KMS-11 (cell line): ENCODE data around the gene CST6.

ENCODE experiments used
- H2AFZ ChIP-seq: fragments of 200-600 bp; sonication (generic); 2 replicates; pipeline ENCODE4 v1.6.1; 2016; ENCODE audit warnings: antibody characterized with exemption, mixed run types, low read depth
- H3K27ac ChIP-seq: fragments of 200-600 bp; sonication (generic); 2 replicates; pipeline ENCODE4 v1.6.1; 2016; ENCODE audit warnings: mild to moderate bottlenecking, mixed run types
- H3K27me3 ChIP-seq: fragments of 200-600 bp; sonication (generic); 2 replicates; pipeline ENCODE4 v1.6.1; 2017; ENCODE audit warnings: mild to moderate bottlenecking, low read depth, mixed run types, moderate library complexity; ENCODE audit not compliant: insufficient read depth
- H3K36me3 ChIP-seq: fragments of 200-600 bp; sonication (generic); 2 replicates; pipeline ENCODE4 v1.6.1; 2017; ENCODE audit warnings: mild to moderate bottlenecking, mixed run types; ENCODE audit not compliant: insufficient read depth
- H3K4me1 ChIP-seq: fragments of 200-600 bp; sonication (generic); 2 replicates; pipeline ENCODE4 v1.6.1; 2016; ENCODE audit warnings: mild to moderate bottlenecking, low read depth, mixed run types; ENCODE audit not compliant: poor library complexity, severe bottlenecking
- H3K4me2 ChIP-seq: fragments of 200-600 bp; sonication (generic); 2 replicates; pipeline ENCODE4 v1.7.0; 2016; ENCODE audit warnings: mild to moderate bottlenecking, mixed run types
- H3K4me3 ChIP-seq: fragments of 200-600 bp; sonication (generic); IDR thresholded peaks from 2 replicates; pipeline ENCODE4 v1.6.1; 2017; ENCODE audit warnings: low read depth, low read length, mixed read lengths; ENCODE audit not compliant: insufficient read depth
- H3K79me2 ChIP-seq: fragments of 200-600 bp; sonication (generic); 2 replicates; pipeline ENCODE4 v1.6.1; 2016; ENCODE audit warnings: low read depth, mixed run types; ENCODE audit not compliant: insufficient read depth
- H3K9ac ChIP-seq: fragments of 200-600 bp; sonication (generic); 2 replicates; pipeline ENCODE4 v1.6.1; 2016; ENCODE audit warnings: mild to moderate bottlenecking, mixed run types
- H4K20me1 ChIP-seq: fragments of 200-600 bp; sonication (generic); 2 replicates; pipeline ENCODE4 v1.6.1; 2016; ENCODE audit warnings: mild to moderate bottlenecking, mixed run types; ENCODE audit not compliant: insufficient read depth
- CTCF ChIP-seq: fragments of 200-600 bp; sonication (generic); conservative IDR thresholded peaks from 2 replicates; pipeline ENCODE4 v1.6.1; 2017; ENCODE audit warnings: low read depth, mild to moderate bottlenecking, antibody characterized with exemption, low read length, moderate library complexity, mixed read lengths

The CST6 gene

DNA sequence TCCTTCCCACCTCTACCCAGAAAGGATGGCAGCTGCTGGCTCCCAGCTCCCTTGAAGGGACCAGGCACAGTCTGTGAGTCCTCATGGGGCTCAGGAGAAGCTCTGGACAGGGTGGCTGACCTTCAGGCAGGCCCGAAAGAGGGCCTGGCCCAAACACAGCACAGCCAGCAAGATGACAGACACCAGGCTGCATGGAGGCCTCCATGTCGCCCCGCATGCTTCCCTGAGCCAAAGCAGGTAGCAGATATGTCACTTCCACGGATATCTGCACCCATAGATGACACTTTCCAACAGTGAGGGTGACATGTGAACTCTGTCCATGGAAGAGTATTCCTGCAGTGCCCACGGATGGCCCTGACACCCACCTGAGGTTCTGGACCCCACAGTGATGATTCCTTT is 28.2 kb upstream of the CST6 start:
- Histone ChIP-seq H3K36me3 (no peaks in the 10 kb centered on the region), H3K27me3 (no peaks in the 10 kb centered on the region), H4K20me1 (no peaks in the 10 kb centered on the region), H3K27ac (no peak overlapping the region), H3K4me1 (no peaks in the 10 kb centered on the region), H3K79me2 (no peaks in the 10 kb centered on the region), H3K4me3 (no peak overlapping the region), H3K9ac (no peak overlapping the region), H2AFZ (no peak overlapping the region), H3K4me2 (no peak overlapping the region)
- TF ChIP-seq CTCF = no peak

DNA sequence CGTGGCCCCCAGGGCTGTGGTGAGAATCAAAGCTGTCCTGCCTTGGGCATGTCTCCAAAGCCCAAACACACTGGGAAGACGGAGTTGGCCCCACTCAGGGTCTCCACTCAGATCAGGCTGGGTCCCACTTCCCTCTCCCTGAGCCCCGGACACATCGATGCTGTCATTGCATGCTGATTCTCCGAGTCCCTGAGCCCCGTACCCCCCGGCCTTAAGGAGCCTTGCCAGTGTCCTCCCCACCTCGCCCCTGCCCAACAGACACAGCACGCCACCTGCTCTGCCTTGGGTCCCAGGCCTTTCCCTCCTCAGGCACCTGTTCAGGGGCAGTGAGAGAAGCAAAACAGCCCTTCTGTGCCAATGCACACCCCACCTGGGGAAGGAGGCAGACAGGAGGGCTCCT is 24.5 kb upstream of the CST6 start:
- Histone ChIP-seq H4K20me1 (no peaks in the 10 kb centered on the region), H3K4me3 (no peak overlapping the region), H3K79me2 (no peaks in the 10 kb centered on the region), H3K27ac (no peak overlapping the region), H3K4me1 (peaks cover 3% of the 10 kb centered on the region), H3K36me3 (no peaks in the 10 kb centered on the region), H3K27me3 (no peaks in the 10 kb centered on the region), H2AFZ (no peak overlapping the region), H3K4me2 (no peak overlapping the region), H3K9ac (no peak overlapping the region)
- no peak for TF ChIP-seq CTCF

DNA sequence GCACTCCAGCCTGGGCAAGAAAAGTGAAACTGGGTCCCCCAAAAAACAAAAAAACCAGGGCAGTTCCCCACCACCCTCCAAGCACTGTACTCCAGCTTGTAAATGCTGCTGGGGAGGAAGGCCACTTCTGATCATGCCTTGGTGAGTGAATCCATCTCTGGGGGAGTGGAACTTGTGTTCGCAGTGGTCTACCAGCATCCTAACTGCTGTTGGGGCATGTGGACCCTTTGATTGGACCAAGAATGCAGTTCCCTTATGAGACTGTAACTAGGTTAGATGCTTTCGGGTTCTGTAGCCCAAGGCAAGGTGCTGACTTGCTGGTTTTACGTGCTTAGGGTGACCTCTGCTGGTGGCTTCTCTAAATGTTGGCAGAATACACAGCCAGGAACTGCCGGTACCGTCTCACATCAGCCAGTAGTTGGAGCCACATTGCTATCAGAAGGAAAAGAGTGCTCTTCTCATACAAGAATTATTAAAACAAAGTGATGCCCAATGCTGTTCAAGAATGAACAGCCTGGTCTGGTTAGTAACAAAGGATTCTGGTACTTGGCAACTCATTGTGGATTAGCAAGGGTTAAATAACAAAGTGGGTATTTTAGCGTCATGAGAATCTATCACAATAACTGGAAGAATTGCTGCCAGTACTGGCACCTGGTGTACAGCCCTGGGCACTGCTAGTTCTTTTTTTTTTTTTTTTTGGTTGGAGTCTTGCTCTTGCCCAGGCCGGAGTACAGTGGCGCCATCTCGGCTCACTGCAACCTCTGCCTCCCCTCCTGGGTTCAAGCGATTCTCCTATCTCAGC is 22.8 kb upstream of the CST6 start:
- H3K4me2 ChIP-seq = 0 out of 2 replicates have a peak overlapping the region, but pooled peaks have one; percentile 3
- H3K9ac ChIP-seq = no peak overlapping the region
- H2AFZ ChIP-seq = no peak overlapping the region
- H3K4me3 ChIP-seq = no peak overlapping the region
- no peak overlapping the region; the same call in 1 of the 2 replicates for H3K27ac ChIP-seq
- H3K79me2 ChIP-seq = no peaks in the 10 kb centered on the region
- H3K4me1 ChIP-seq = peaks cover 3% of the 10 kb centered on the region
- no peaks in the 10 kb centered on the region for H3K36me3 ChIP-seq
- H3K27me3 ChIP-seq = no peaks in the 10 kb centered on the region
- peak; percentile 99 for TF ChIP-seq CTCF
- no peaks in the 10 kb centered on the region for H4K20me1 ChIP-seq

- Histone ChIP-seq H3K9ac (no peak overlapping the region), H3K27me3 (no peaks in the 10 kb centered on the region), H3K79me2 (no peaks in the 10 kb centered on the region), H2AFZ (no peak overlapping the region), H3K4me3 (no peak overlapping the region), H4K20me1 (no peaks in the 10 kb centered on the region), H3K4me2 (no peak overlapping the region), H3K4me1 (peaks cover 3% of the 10 kb centered on the region), H3K36me3 (no peaks in the 10 kb centered on the region), H3K27ac (no peak overlapping the region)
- TF ChIP-seq CTCF = no peak
Measured at GRCh38 chr11:65992056-65992455, 19.8 kb upstream of the CST6 start.
